HG02798 (cell line): ENCODE data around the gene GIPC2.
"Not testable (repeated sequence)": the region's sequence is repeated elsewhere in the genome, so short reads cannot be mapped to it uniquely, and the experiment has no call there.

ENCODE experiments used
- ATAC-seq: cut with Tn5 transposase; IDR thresholded peaks from one replicate; pipeline ENCODE4 v1.9.1; 2021; ENCODE audit warnings: mild to moderate bottlenecking; ENCODE audit not compliant: unreplicated experiment, poor library complexity

Gene GIPC2

GRCh38 chr1:78091215-78091813 is 45.5 kb downstream of the GIPC2 start:
- no peak for ATAC-seq

- no peak for ATAC-seq
Measured at GRCh38 chr1:78091886-78092285, 46.1 kb downstream of the GIPC2 start.

- no peak for ATAC-seq
Measured at GRCh38 chr1:78092643-78093042, 46.9 kb downstream of the GIPC2 start.

- no peak for ATAC-seq
Measured at GRCh38 chr1:78093560-78093959, 47.8 kb downstream of the GIPC2 start.

GRCh38 chr1:78094639-78095038 is 48.9 kb downstream of the GIPC2 start:
- ATAC-seq, result no peak

GRCh38 chr1:78095593-78095992 is 49.8 kb downstream of the GIPC2 start:
- no peak for ATAC-seq

- ATAC-seq, result no peak
Measured at GRCh38 chr1:78096017-78096416, 50.3 kb downstream of the GIPC2 start.

- ATAC-seq, result no peak
Measured at GRCh38 chr1:78096976-78097375, 51.2 kb downstream of the GIPC2 start.

GRCh38 chr1:78101051-78101450 is 55.3 kb downstream of the GIPC2 start:
- no peak for ATAC-seq

- ATAC-seq, result no peak
Measured at GRCh38 chr1:78101514-78101913, 55.7 kb downstream of the GIPC2 start.

GRCh38 chr1:78102082-78102481 is 56.3 kb downstream of the GIPC2 start:
- ATAC-seq, result no peak

- ATAC-seq, result no peak
Measured at GRCh38 chr1:78102916-78103315, 57.1 kb downstream of the GIPC2 start.

GRCh38 chr1:78104322-78104721 is 58.6 kb downstream of the GIPC2 start:
- ATAC-seq, result no peak

GRCh38 chr1:78109659-78110058 is 63.9 kb downstream of the GIPC2 start:
- not testable (repeated sequence) for ATAC-seq

GRCh38 chr1:78113156-78113916 is 67.6 kb downstream of the GIPC2 start:
- ATAC-seq, result no peak

- ATAC-seq, result peak; percentile 89
Measured at GRCh38 chr1:78114034-78114956, 68.5 kb downstream of the GIPC2 start.

- not testable (repeated sequence) for ATAC-seq
Measured at GRCh38 chr1:78120485-78120884, 74.7 kb downstream of the GIPC2 start.

- no peak for ATAC-seq
Measured at GRCh38 chr1:78121710-78122109, 75.9 kb downstream of the GIPC2 start.

GRCh38 chr1:78122389-78122788 is 76.6 kb downstream of the GIPC2 start:
- ATAC-seq, result no peak

GRCh38 chr1:78126506-78126905 is 80.7 kb downstream of the GIPC2 start:
- ATAC-seq, result no peak
